ENCODE results near the gene VWDE. TPM values are rescaled to one million over a fixed set of nuclear protein-coding genes. Genes with fewer than 3 reads are reported as not detected.

VWDE gene
- total and polyA plus RNA-seq, 2 of the 8 experiments (the other 6 are each of a cell fraction or from before 2014, with no cell fraction given) = 11.0 to 21.2 TPM

- TF ChIP-seq MAX (IDR thresholded peaks at IDR 0.05) = no peak
These were observed 100.6 kb downstream of the VWDE start (continued) for GRCh38 chr7:12303062-12303461.

Data from H1 (cell line).